GM12878 (cell line): Measurements from ENCODE around the gene U2AF2. TPM values are rescaled to one million over a fixed set of nuclear protein-coding genes. Genes with fewer than 3 reads are reported as not detected.

Experiments used
- ATAC-seq: fragments of 200-7000 bp; cut with Tn5 transposase; 3 replicates; pipeline ENCODE4 v1.9.1; 2020; ENCODE audit warnings: mild to moderate bottlenecking, moderate library complexity
- BruUV-seq: library from RNA; stranded (reverse); fragments of 400-500 nt; replicated peaks from 2 replicates; lab custom pipeline; 2021; lab: Mats Ljungman, UMichigan
- CTCF ChIA-PET: fragments of 300-600 bp; sonication (Branson Sonifier 250); formaldehyde crosslinking; extraction: SDS; loops from one replicate; lab custom pipeline; 2021; ENCODE audit warnings: inconsistent platforms; lab: Yijun Ruan, JAX
- POLR2A ChIA-PET: fragments of 350-600 bp; formaldehyde crosslinking; extraction: SDS; loops from one replicate; lab custom pipeline; 2021; ENCODE audit warnings: inconsistent platforms; lab: Charles Lee
- RAD21 ChIA-PET: fragments of 300-600 bp; sonication (Branson Sonifier 250); formaldehyde crosslinking; loops from one replicate; lab custom pipeline; 2023; ENCODE audit warnings: antibody characterized with exemption; ENCODE audit not compliant: unreplicated experiment; lab: Charles Lee
- SMC1A ChIA-PET: fragments of 300-600 bp; sonication (Branson Sonifier 250); formaldehyde crosslinking; loops from one replicate; lab custom pipeline; 2023; ENCODE audit not compliant: unreplicated experiment, uncharacterized antibody; lab: Charles Lee
- DNase-seq: peaks from one replicate; pipeline ENCODE4 v3.0.0-alpha.2; 2011; ENCODE audit warnings: low read depth, low spot score
- FAIRE-seq: peaks from 3 replicates; lab custom pipeline; 2011; peaks lifted over from hg19 to GRCh38; lab: Jason Lieb, UNC
- H2AFZ ChIP-seq: 2 replicates; pipeline ENCODE4 v1.6.0; 2011; ENCODE audit warnings: low read depth, low read length, control low read depth; ENCODE audit not compliant: control insufficient read depth
- H3K27ac ChIP-seq: 2 replicates; pipeline ENCODE4 v1.5.1; 2011; ENCODE audit warnings: control low read depth; ENCODE audit not compliant: control insufficient read depth, insufficient read depth
- H3K27me3 ChIP-seq, 2 experiments: replicated peaks in 1 of 2; 2 replicates each; pipeline versions ENCODE4 v1.6.0 to v1.6.1; 2011; ENCODE audit warnings: low read length in 1 of 2; ENCODE audit not compliant: control insufficient read depth in 2 of 2, insufficient read depth in 2 of 2
- H3K36me3 ChIP-seq, 2 experiments: 2 replicates each; pipeline ENCODE4 v1.5.1; 2011; ENCODE audit warnings: low read length in 1 of 2; ENCODE audit not compliant: control insufficient read depth in 2 of 2, insufficient read depth in 2 of 2
- H3K4me1 ChIP-seq: 2 replicates; pipeline ENCODE4 v1.6.1; 2011; ENCODE audit warnings: mild to moderate bottlenecking, low read length, moderate library complexity, mixed read lengths; ENCODE audit not compliant: control insufficient read depth, insufficient read depth
- H3K4me2 ChIP-seq: 2 replicates; pipeline ENCODE4 v1.6.0; 2011; ENCODE audit warnings: control low read depth; ENCODE audit not compliant: control insufficient read depth, insufficient read depth
- H3K4me3 ChIP-seq: fragments of 200-600 bp; sonication (generic); 2 replicates; pipeline ENCODE4 v1.5.1; 2016
- H3K79me2 ChIP-seq: 2 replicates; pipeline ENCODE4 v1.6.0; 2011; ENCODE audit warnings: low read length; ENCODE audit not compliant: control insufficient read depth, insufficient read depth
- H3K9ac ChIP-seq: 2 replicates; pipeline ENCODE4 v1.8.0; 2011; ENCODE audit warnings: low read length, control low read depth, mixed read lengths; ENCODE audit not compliant: control insufficient read depth, insufficient read depth
- H3K9me3 ChIP-seq: replicated peaks from 3 replicates; pipeline ENCODE4 v1.5.1; 2011; ENCODE audit warnings: mild to moderate bottlenecking, low read length; ENCODE audit not compliant: control insufficient read depth, insufficient read depth
- H4K20me1 ChIP-seq: 2 replicates; pipeline ENCODE4 v1.6.0; 2011; ENCODE audit not compliant: control insufficient read depth, insufficient read depth
- ATF3 ChIP-seq: IDR thresholded peaks from 2 replicates; pipeline ENCODE4 v1.6.1; 2011; ENCODE audit warnings: low read depth, mild to moderate bottlenecking, low read length, moderate library complexity, borderline replicate concordance; ENCODE audit errors: extremely low read depth
- BCL3 ChIP-seq: IDR thresholded peaks from 2 replicates; pipeline ENCODE4 v1.6.1; 2011; ENCODE audit warnings: borderline replicate concordance, low read depth, mild to moderate bottlenecking, moderate library complexity, low read length; ENCODE audit not compliant: insufficient read depth, poor library complexity, severe bottlenecking
- CHD1 ChIP-seq: IDR thresholded peaks from 2 replicates; pipeline ENCODE4 v1.6.1; 2012; ENCODE audit warnings: low read depth, low read length, improper control_type of control experiment
- EED ChIP-seq: sonication (generic); IDR thresholded peaks from 2 replicates; pipeline ENCODE4 v1.6.1; 2016; ENCODE audit warnings: antibody characterized with exemption, low read depth
- ELK1 ChIP-seq: IDR thresholded peaks from 2 replicates; pipeline ENCODE4 v1.6.1; 2012; ENCODE audit warnings: low read depth, low read length, improper control_type of control experiment
- IRF4 ChIP-seq: IDR thresholded peaks from 2 replicates; pipeline ENCODE4 v1.6.1; 2011; ENCODE audit warnings: low read depth, low read length
- PAX5 ChIP-seq: IDR thresholded peaks from 2 replicates; pipeline ENCODE4 v1.6.1; 2011; ENCODE audit warnings: low read depth, low read length, borderline replicate concordance
- POLR2A ChIP-seq: IDR thresholded peaks from 2 replicates; pipeline ENCODE4 v1.6.1; 2011; ENCODE audit warnings: low read depth, mild to moderate bottlenecking, low read length
- POU2F2 ChIP-seq: IDR thresholded peaks from 3 replicates; pipeline ENCODE4 v1.6.1; 2011; ENCODE audit warnings: low read depth, mild to moderate bottlenecking, low read length, borderline replicate concordance
- SMAD1 ChIP-seq: fragments of 450-650 bp; IDR thresholded peaks from 2 replicates; pipeline ENCODE4 v1.6.1; 2018; ENCODE audit warnings: mild to moderate bottlenecking, low read depth; ENCODE audit not compliant: partially characterized antibody
- SREBF2 ChIP-seq: IDR thresholded peaks from 2 replicates; pipeline ENCODE4 v1.6.1; 2012; ENCODE audit warnings: mild to moderate bottlenecking, low read length
- STAT3 ChIP-seq: IDR thresholded peaks from 2 replicates; pipeline ENCODE4 v1.6.1; 2011; ENCODE audit warnings: low read depth, low read length, improper control_type of control experiment
- WGBS: methylation state at CpG from one replicate; pipeline ENCODE4 v1.1.6; 2016; ENCODE audit warnings: low lambda C conversion rate; ENCODE audit not compliant: insufficient replicate concordance, insufficient coverage; ENCODE audit errors: missing lambda C conversion rate; 5-methylcytosine and 5-hydroxymethylcytosine counted together
- in situ Hi-C: fragments of 300-500 bp; cut with MboI; formaldehyde crosslinking; loops from 9 replicates; pipeline ENCODE4 v1.14.3; 2018; ENCODE audit warnings: mixed read lengths
- intact Hi-C: fragments of 100-400 bp; cut with micrococcal nuclease; formaldehyde crosslinking; loops from one replicate; pipeline ENCODE4 v1.14.2; 2022; ENCODE audit not compliant: unreplicated experiment
- polyA plus RNA-seq, 11 experiments: library from polyadenylated mRNA; depleted of rRNA in 4 of 11; unstranded in 6 of 11; stranded (reverse) in 5 of 11; fragments of >200 nt; fragmentation: Nextera tagmentation in 4 of 11; fragmentation: Illumina TruSeq in 1 of 11; extraction: Ambion mirVana in 4 of 11; extraction: Trizol in 1 of 11; gene quantifications; 1 replicate in 1 of 11; 2 replicates in 10 of 11; pipeline versions ENCODE4 v1.2.1 to v1.2.3, GENCODE V29; 2011 to 2016; ENCODE audit warnings: inconsistent platforms in 2 of 11, missing spikeins in 2 of 11, low read depth in 1 of 11
- total RNA-seq, 4 experiments: library from RNA; depleted of rRNA in 3 of 4; stranded (reverse); fragments of >200 nt in 3 of 4; fragmentation: Illumina TruSeq in 1 of 4; extraction: Trizol in 1 of 4; gene quantifications; 2 replicates each; pipeline versions ENCODE4 v1.2.1 to v1.2.3, GENCODE V29; 2013 to 2021

U2AF2 gene
- total and polyA plus RNA-seq, 10 of the 15 experiments (the other 5 are each of a cell fraction or from before 2014, with no cell fraction given): 3.0 to 338 (median 130) TPM

- WGBS: 70% methylated on average over 24 of the region's 24 CpGs
- FAIRE-seq (no peak), DNase-seq (no peak), ATAC-seq (no peak)
- POLR2A ChIA-PET: no interaction called here
- no peak overlapping the region for H3K4me3 ChIP-seq
- peaks cover 67% of the 10 kb centered on the region for H3K79me2 ChIP-seq
- H3K4me1 ChIP-seq: peaks cover 29% of the 10 kb centered on the region
- TF ChIP-seq PAX5: no peak
- peak; percentile 30; the same call in 1 of the 2 replicates for TF ChIP-seq POLR2A
- peaks cover 7% of the 10 kb centered on the region for H4K20me1 ChIP-seq
- H3K27ac ChIP-seq: peak overlapping the region; percentile 94
- intact Hi-C loops: loop anchor here (2.0 to 5.0 kb wide), 3 partner anchors 25 to 653 kb away; partner anchors contain the start of genes U2AF2, ZNF580 and ZNF581
- peak overlapping the region; percentile 100 for H3K4me2 ChIP-seq
- H3K36me3 ChIP-seq: peaks cover 18 to 19% of the 10 kb centered on the region in 2 experiments
- H2AFZ ChIP-seq: no peak overlapping the region
- CTCF ChIA-PET: no interaction called here
- RAD21 ChIA-PET: no interaction called here
- no TSS peak for BruUV-seq
- in situ Hi-C loops: loop anchor here (5.0 kb wide), 1 partner anchor 128 kb away; no protein-coding TSS in a partner anchor
- peak overlapping the region; percentile 20; the same call in 1 of the 2 replicates for H3K9ac ChIP-seq
- SMC1A ChIA-PET: no interaction called here
- no peaks in the 10 kb centered on the region for H3K27me3 ChIP-seq
- no peaks in the 10 kb centered on the region for H3K9me3 ChIP-seq
These were observed 24.8 kb downstream of the U2AF2 start for GRCh38 chr19:55679343-55680257.

- FAIRE-seq (no peak), ATAC-seq (no peak), DNase-seq (no peak)
- in situ Hi-C loops (no loop called here), intact Hi-C loops (no loop called here)
- H3K4me2 ChIP-seq: peak overlapping the region; percentile 100; the same call in 1 of the 2 replicates
- peaks cover 29% of the 10 kb centered on the region for H3K4me1 ChIP-seq
- H3K36me3 ChIP-seq: peaks cover 20 to 26% of the 10 kb centered on the region in 2 experiments
- no peaks in the 10 kb centered on the region for H3K9me3 ChIP-seq
- H3K27me3 ChIP-seq: no peaks in the 10 kb centered on the region
- no peak overlapping the region for H3K27ac ChIP-seq
- CTCF ChIA-PET: interaction anchor here (0.5 kb wide), 1 partner anchor 320 kb away, joined by 3 read pairs; no protein-coding TSS in a partner anchor
- no peak overlapping the region for H3K4me3 ChIP-seq
- RAD21 ChIA-PET: no interaction called here
- peaks cover 7% of the 10 kb centered on the region for H4K20me1 ChIP-seq
- no peak overlapping the region for H2AFZ ChIP-seq
- BruUV-seq: no TSS peak
- 95% methylated on average over 20 of the region's 20 CpGs for WGBS
- SMC1A ChIA-PET: no interaction called here
- POLR2A ChIA-PET: no interaction called here
- no peak overlapping the region for H3K9ac ChIP-seq
- H3K79me2 ChIP-seq: peaks cover 61% of the 10 kb centered on the region
- TF ChIP-seq IRF4: no peak
- no peak for TF ChIP-seq SREBF2
- TF ChIP-seq ATF3: no peak
- no peak for TF ChIP-seq SMAD1
- no peak for TF ChIP-seq EED
- no peak for TF ChIP-seq ELK1
- no peak for TF ChIP-seq STAT3
- TF ChIP-seq POU2F2: no peak
- no peak for TF ChIP-seq BCL3
- no peak for TF ChIP-seq CHD1
These were observed 25.7 kb downstream of the U2AF2 start for GRCh38 chr19:55680339-55681130.
